Effector memory CD4-positive, alpha-beta T cell (primary cell): ENCODE measurements around the gene C11orf91.
"Not testable (repeated sequence)": the region's sequence is repeated elsewhere in the genome, so short reads cannot be mapped to it uniquely, and the experiment has no call there.

Experiments used
- DNase-seq, 3 donors: peaks; one replicate each; pipeline ENCODE4 v3.0.0-alpha.2; 2020
- H3K27ac ChIP-seq: 2 replicates; pipeline ENCODE4 v1.7.0; 2013; ENCODE audit warnings: mild to moderate bottlenecking, low read length, moderate library complexity; ENCODE audit not compliant: insufficient read depth, poor library complexity, severe bottlenecking
- H3K27me3 ChIP-seq: replicated peaks from 2 replicates; pipeline ENCODE4 v1.7.0; 2013; ENCODE audit warnings: mild to moderate bottlenecking, low read length; ENCODE audit not compliant: insufficient read depth, control insufficient read depth, poor library complexity, severe bottlenecking
- H3K36me3 ChIP-seq: 2 replicates; pipeline ENCODE4 v1.7.0; 2013; ENCODE audit warnings: mild to moderate bottlenecking, low read length, moderate library complexity; ENCODE audit not compliant: control insufficient read depth, insufficient read depth
- H3K4me1 ChIP-seq: 2 replicates; pipeline ENCODE4 v1.7.0; 2013; ENCODE audit warnings: low read length, mild to moderate bottlenecking; ENCODE audit not compliant: control insufficient read depth, insufficient read depth, poor library complexity, severe bottlenecking
- H3K4me3 ChIP-seq: 2 replicates; pipeline ENCODE4 v1.7.0; 2013; ENCODE audit warnings: low read length, low read depth, mild to moderate bottlenecking; ENCODE audit not compliant: insufficient read depth, poor library complexity, severe bottlenecking
- H3K9me3 ChIP-seq: 2 replicates; pipeline ENCODE4 v1.7.0; 2013; ENCODE audit warnings: mild to moderate bottlenecking, low read length, moderate library complexity; ENCODE audit not compliant: control insufficient read depth

C11orf91 gene

DNA sequence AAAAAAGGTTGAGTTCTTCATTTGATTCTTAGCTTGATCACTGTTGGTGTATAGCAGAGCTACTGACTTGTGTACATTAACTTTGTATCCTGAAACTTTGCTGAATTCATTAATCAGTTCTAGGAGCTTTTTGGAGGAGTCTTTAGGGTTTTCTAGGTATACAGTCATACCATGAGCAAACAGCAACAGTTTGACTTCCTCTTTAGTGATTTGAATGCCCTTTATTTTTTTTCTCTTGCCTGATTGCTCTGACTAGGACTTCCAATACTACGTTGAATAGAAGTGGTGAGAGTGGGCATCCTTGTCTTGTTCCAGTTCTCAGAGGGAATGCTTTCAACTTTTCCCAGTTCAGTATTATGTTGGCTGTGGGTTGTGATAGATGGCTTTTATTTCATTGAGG lies 22.0 kb downstream of the C11orf91 start:
- not testable (repeated sequence) for H3K4me1 ChIP-seq, H3K9me3 ChIP-seq, H3K27me3 ChIP-seq, H3K27ac ChIP-seq, H3K4me3 ChIP-seq, H3K36me3 ChIP-seq, DNase-seq

DNA sequence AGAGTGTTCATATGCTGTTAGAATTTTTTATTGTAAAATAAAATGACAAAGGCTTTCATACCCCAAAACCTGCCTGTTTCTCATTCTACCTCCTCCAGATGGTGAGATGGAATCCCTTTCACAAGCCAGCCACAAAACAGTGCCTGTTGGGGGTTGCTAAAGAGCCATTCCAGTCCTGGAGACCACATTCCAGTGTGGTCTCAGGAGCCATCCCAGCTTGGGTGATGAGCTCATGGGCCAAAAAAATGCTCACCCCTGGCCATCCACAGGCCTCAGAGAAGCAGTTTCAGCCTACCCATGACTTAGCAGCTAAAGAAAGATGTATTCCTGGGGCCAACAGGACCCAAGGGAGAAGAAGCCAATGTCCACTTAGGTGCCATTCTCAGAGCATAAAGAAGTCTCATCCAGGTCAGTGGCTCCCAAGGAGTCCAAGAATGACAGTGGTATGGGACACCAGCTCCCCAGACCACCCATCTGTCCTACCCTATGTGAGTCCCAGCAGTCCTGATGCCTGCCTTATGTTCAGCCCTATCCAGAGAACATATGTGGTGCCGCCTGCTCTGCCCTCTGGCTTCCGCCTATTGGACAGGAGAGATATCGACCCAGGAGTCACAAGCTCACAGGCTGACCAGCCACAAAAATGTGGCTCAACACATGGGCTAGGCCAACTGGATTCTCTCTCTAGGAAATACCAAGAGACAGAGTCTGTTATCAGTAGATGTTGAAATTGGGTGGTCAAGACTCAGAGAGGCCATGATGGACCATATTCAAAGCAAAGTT lies 26.4 kb downstream of the C11orf91 start:
- H3K9me3 ChIP-seq: no peaks in the 10 kb centered on the region
- no peak for DNase-seq
- no peak overlapping the region for H3K27ac ChIP-seq
- no peaks in the 10 kb centered on the region for H3K36me3 ChIP-seq
- H3K27me3 ChIP-seq: no peaks in the 10 kb centered on the region
- H3K4me3 ChIP-seq: no peak overlapping the region
- H3K4me1 ChIP-seq: no peaks in the 10 kb centered on the region

DNA sequence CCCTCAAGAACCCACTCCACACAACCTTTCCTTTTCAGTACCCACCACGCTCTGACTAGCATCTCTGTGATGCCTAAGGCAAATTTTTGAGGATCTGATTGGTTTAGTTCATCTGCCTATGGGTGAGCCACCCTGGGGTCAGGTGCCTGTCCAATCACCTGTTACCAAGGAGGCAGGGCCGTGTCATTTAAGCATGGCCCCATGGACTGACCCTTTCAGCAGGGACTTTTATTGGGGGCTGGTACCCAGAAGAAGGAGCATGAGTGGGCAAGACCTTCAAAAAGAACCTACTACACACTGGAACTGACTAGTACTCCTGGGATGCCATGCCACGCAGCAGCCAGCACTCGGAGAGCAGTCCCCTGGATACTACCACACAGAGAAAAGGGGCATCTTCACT lies 28.4 kb downstream of the C11orf91 start:
- Histone ChIP-seq H3K27ac (no peak overlapping the region), H3K4me3 (no peak overlapping the region), H3K36me3 (no peaks in the 10 kb centered on the region), H3K4me1 (no peaks in the 10 kb centered on the region), H3K9me3 (no peaks in the 10 kb centered on the region), H3K27me3 (no peaks in the 10 kb centered on the region)
- no peak for DNase-seq

DNA sequence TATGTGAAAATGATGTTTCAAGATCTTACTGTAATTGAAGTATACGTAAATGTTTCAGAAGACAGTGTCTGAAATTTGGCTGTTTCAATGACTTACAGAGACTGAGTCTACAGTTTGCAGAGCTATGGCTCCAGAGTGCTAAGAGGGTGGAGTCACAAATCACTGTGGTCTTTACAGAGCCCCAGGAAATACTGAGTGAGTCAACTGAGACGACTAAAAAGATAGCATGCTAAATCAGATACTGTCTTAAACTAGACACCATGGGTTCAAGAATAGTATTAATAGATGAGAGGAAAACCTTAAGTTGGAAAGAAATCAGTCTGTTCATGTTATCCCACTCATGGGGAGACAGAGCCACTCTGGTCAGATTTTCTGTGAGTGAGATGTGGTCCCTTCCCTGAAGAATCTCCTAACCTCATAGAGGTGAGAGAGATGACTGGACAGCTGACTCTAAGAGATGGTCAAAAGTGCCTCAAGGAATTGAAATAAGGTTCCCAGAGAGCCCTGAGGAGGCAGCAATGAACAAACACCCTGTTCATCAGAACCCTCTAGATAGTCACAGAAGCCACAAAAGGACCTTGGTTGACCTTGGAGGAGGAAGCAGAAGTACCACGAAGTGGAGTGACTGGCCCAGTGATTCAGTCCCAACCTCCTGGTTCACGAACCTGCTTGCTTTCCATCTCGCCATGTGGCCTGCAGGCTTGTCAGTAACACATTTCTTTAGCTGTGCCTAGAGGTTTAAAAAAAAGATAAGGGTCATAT lies 30.2 kb downstream of the C11orf91 start:
- Histone ChIP-seq H3K27me3 (no peaks in the 10 kb centered on the region), H3K4me3 (no peak overlapping the region), H3K27ac (no peak overlapping the region), H3K9me3 (no peaks in the 10 kb centered on the region), H3K36me3 (no peaks in the 10 kb centered on the region), H3K4me1 (no peaks in the 10 kb centered on the region)
- no peak for DNase-seq

DNA sequence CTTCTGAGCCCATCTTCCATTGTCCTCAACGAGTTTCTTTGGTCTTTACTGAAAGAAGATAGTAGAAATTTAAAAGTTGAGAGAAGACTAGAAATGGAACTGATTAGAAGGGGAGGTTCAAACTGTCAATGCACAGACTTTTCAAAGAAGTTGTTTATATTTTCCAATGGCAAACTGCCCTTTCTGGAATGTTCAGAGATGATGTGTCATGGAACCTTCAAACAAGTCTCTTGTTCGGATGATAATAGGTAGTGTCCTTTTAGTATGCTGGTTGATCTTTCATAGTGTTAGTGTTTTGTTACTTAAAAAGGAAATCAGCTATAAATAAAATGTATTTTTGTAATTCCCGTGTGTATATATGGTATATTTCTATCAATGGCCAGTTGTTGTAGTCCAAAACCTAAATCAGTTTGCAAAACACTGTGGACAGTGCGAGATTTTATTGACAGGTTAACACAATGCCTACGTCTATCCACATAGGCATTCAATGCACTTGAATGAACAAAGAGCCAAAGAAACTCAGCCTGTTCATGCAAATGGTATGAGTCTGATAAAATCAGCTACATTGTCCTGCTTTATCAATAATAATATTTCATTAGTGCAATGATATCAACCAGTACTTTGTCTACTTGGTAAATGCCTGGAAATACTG lies 30.9 kb downstream of the C11orf91 start:
- no peak for DNase-seq
- Histone ChIP-seq H3K9me3 (no peaks in the 10 kb centered on the region), H3K27ac (no peak overlapping the region), H3K27me3 (no peaks in the 10 kb centered on the region), H3K36me3 (no peaks in the 10 kb centered on the region), H3K4me3 (no peak overlapping the region), H3K4me1 (no peaks in the 10 kb centered on the region)

DNA sequence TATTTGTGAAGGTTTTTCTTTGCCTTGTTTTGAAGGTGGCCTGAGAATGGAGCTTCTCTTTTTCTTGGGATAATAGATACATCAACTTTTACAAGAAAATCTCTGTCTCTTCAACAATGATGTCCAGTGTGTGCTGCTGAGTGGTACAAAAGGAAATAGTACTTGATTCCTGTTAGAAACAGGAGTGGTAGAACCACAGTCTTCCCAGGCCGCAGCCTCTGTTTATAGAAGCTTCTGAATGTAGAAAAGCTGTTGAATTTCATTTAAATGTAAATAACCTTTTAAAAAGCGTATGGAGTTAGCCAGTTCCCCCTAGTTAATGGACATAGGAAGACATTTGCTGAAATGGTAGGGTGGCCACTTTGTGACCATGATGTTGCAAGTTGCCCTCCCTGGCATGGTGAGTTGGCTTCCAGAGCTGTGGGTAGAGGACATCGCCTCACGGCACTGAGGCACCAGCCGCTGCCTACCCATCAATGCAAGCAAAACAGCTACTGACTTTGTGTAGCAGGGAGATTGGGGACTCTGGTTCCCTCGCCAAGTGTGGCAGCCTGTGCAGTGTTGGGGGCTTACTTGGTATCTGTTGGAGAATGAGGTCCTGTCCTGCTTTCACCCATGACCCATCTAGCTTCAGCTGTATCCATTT lies 31.6 kb downstream of the C11orf91 start:
- Histone ChIP-seq H3K27me3 (no peaks in the 10 kb centered on the region), H3K9me3 (no peaks in the 10 kb centered on the region), H3K4me3 (no peak overlapping the region), H3K36me3 (no peaks in the 10 kb centered on the region), H3K27ac (no peak overlapping the region), H3K4me1 (no peaks in the 10 kb centered on the region)
- no peak for DNase-seq

DNA sequence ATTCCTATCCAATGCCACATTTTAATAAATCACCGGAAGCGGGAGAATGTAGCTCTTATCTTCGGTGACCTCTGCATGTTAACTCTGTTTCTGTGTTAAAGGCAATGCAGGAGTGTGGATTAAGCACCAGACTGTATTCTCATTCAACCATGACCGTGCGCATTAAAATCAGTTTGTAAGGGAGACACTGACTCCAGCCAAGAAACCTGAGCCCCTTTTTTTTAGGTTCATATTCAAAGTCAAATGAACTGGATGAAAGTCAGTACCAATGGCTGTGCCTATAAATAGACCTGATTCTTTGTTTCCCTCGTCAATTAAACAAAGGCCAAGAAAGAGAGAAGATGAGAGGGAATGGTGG lies 32.2 kb downstream of the C11orf91 start:
- Histone ChIP-seq H3K27me3 (no peaks in the 10 kb centered on the region), H3K4me1 (no peaks in the 10 kb centered on the region), H3K36me3 (no peaks in the 10 kb centered on the region), H3K27ac (no peak overlapping the region), H3K9me3 (no peaks in the 10 kb centered on the region), H3K4me3 (no peak overlapping the region)
- no peak for DNase-seq

DNA sequence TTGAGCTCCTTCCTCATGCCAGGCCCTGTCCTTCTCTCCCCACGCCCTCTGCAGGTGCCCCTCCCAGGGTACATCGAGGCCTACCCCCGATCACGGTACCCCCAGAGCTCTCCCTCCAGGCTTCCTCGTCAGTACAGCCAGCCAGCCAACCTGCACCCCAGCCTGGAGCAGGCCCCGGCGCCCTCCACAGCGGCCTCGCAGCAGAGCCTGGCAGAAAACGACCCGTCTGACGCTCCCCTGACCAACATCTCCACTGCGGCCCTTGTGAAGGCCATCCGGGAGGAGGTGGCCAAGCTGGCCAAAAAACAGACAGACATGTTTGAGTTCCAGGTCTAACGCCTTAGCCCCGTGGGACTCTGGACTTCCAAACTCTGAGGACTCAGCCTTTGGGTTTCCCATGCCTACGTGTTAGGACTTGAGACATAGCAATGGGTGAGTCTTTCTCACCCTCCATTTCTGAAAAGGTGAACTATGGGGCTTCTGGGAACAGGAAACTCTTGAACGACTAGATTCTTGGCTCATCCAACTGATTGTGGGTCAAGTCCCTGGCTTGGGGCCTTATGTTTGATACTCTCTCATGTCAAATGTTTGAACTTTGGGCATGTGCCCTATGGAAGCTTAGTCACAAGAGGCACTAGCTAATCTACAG lies 32.7 kb downstream of the C11orf91 start:
- Histone ChIP-seq H3K27me3 (no peaks in the 10 kb centered on the region), H3K9me3 (no peaks in the 10 kb centered on the region), H3K4me1 (no peaks in the 10 kb centered on the region), H3K4me3 (no peak overlapping the region), H3K36me3 (no peaks in the 10 kb centered on the region), H3K27ac (no peak overlapping the region)
- DNase-seq: no peak

DNA sequence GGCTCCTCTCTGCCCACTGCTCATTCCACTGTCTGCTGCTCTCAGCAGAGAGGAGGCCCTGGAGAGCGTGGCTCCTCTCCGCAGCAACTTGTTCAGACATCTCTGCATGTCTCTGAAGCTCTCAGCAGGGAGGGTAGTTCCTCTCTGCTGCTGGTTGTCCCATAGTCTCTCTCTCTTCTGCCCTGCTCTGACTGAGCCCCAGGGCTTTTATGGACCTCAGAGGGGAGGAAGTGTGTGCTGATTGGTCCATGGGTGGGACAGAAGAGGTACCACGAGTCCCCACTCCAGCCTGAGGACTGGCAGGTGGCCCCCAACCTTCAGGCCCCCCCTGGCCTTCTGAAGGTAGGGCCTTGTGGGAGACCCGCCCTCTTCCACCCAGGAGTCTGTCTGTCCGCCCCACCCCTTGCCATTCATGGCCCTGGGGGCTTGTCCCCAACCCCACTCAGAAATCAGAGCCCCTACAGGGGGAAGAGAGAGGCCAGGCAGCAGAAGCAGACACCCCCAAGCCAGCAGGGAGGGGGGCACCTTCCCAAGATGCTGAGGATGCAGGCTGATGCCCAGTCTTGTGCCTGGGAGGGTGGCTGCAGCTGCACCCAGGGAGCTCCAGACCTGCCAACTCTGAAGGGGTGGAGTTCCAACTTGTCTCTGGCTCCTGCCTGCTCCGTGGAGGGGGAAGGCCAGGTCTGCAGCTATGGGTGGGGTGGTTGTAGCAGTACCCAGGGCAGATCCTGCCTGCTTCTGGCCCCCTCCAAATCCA lies 35.1 kb downstream of the C11orf91 start:
- no peaks in the 10 kb centered on the region for H3K4me1 ChIP-seq
- no peaks in the 10 kb centered on the region for H3K36me3 ChIP-seq
- no peak overlapping the region for H3K4me3 ChIP-seq
- DNase-seq: no peak
- H3K9me3 ChIP-seq: no peaks in the 10 kb centered on the region
- H3K27me3 ChIP-seq: no peaks in the 10 kb centered on the region
- no peak overlapping the region for H3K27ac ChIP-seq
